Measurements from ENCODE around the gene GABBR2. TPM values are rescaled to one million over a fixed set of nuclear protein-coding genes. Genes with fewer than 3 reads are reported as not detected.

GABBR2 gene
- total and polyA plus RNA-seq, 2 of the 8 experiments (the other 6 are each of a cell fraction or from before 2014, with no cell fraction given): 0.50 to 1.2 TPM

- TF ChIP-seq CHD7 (IDR thresholded peaks at IDR 0.05; ENCODE audit: insufficient replicate concordance, low read length) (no peak), SRF (IDR thresholded peaks at IDR 0.05; ENCODE audit: low read depth, low read length) (no peak), SP1 (IDR thresholded peaks at IDR 0.05; ENCODE audit: low read depth, low read length) (no peak), SAP30 (IDR thresholded peaks at IDR 0.05; ENCODE audit: insufficient read depth, insufficient replicate concordance, low read length) (no peak), CHD2 (IDR thresholded peaks at IDR 0.05; ENCODE audit: low read length) (no peak), E2F6 (IDR thresholded peaks at IDR 0.05) (no peak), SIN3A (conservative IDR thresholded peaks at IDR 0.05 in 1 of 2, IDR thresholded peaks at IDR 0.05 in 1 of 2; ENCODE audit: low read depth in 1 of 2, low read length in 2 of 2) (no peak), EGR1 (IDR thresholded peaks at IDR 0.05; ENCODE audit: borderline replicate concordance, low read depth, low read length) (no peak), GABPA (IDR thresholded peaks at IDR 0.05; ENCODE audit: borderline replicate concordance, insufficient read depth, low read length) (no peak), CBX8 (IDR thresholded peaks at IDR 0.05; ENCODE audit: borderline replicate concordance, low read depth, low read length) (no peak)
Observed at GRCh38 chr9:98568909-98569469, 139.7 kb downstream of the GABBR2 start (continued).

Measured in H1 (cell line).